ENCODE data around the gene TBC1D14.
"Not testable (repeated sequence)": the region's sequence is repeated elsewhere in the genome, so short reads cannot be mapped to it uniquely, and the experiment has no call there.

TBC1D14 gene

GRCh38 chr4:7079909-7080308 lies 170.3 kb downstream of the TBC1D14 start:
- DNase-seq (ENCODE audit: low read depth in 2 of 2): not testable (repeated sequence)
